HepG2 (cell line): ENCODE data around the gene RASL12. TPM values are rescaled to one million over a fixed set of nuclear protein-coding genes. Genes with fewer than 3 reads are reported as not detected.

ENCODE experiments used
- ATAC-seq: fragments of 200-7000 bp; cut with Tn5 transposase; 3 replicates; pipeline ENCODE4 v1.9.1; 2020; ENCODE audit warnings: mild to moderate bottlenecking, moderate library complexity
- BruUV-seq: library from RNA; stranded (reverse); fragments of 400-500 nt; replicated peaks from 2 replicates; lab custom pipeline; 2021; lab: Mats Ljungman, UMichigan
- CTCF ChIA-PET: fragments of 300-600 bp; formaldehyde crosslinking; extraction: SDS; loops from one replicate; lab custom pipeline; 2021; ENCODE audit warnings: low total read pairs, inconsistent platforms, low intra/inter-chr PET ratio; lab: Yijun Ruan, JAX
- POLR2A ChIA-PET: fragments of 350-600 bp; sonication (Branson Sonifier 250); formaldehyde crosslinking; loops from one replicate; lab custom pipeline; 2020; ENCODE audit warnings: antibody characterized with exemption, inconsistent platforms; lab: Yijun Ruan, JAX
- DNase-seq: peaks from one replicate; pipeline ENCODE4 v3.0.0-alpha.2; 2015; ENCODE audit warnings: low spot score
- FAIRE-seq: peaks from 3 replicates; lab custom pipeline; 2011; peaks lifted over from hg19 to GRCh38; lab: Jason Lieb, UNC
- H2AFZ ChIP-seq: one replicate; pipeline ENCODE4 v1.6.1; 2011; ENCODE audit warnings: low read length, inconsistent platforms
- H3K27ac ChIP-seq: fragments of 300-600 bp; 3 replicates; pipeline ENCODE4 v1.8.0; 2011; ENCODE audit warnings: mixed run types, mild to moderate bottlenecking, mixed read lengths, low read length, inconsistent platforms; ENCODE audit not compliant: insufficient read depth; ENCODE audit errors: extremely low read length
- H3K27me3 ChIP-seq, 2 experiments: fragments of 200-600 bp in 1 of 2; 2 replicates in 1 of 2; 3 replicates in 1 of 2; pipeline versions ENCODE4 v1.6.0 to v1.8.0; 2011; ENCODE audit warnings: low read length in 2 of 2, mild to moderate bottlenecking in 2 of 2, moderate library complexity in 2 of 2, inconsistent platforms in 1 of 2; ENCODE audit not compliant: insufficient read depth in 2 of 2, control insufficient read depth in 1 of 2
- H3K36me3 ChIP-seq, 2 experiments: fragments of 200-600 bp in 1 of 2; replicated peaks in 1 of 2; 2 replicates in 1 of 2; 3 replicates in 1 of 2; pipeline versions ENCODE4 v1.5.1 to v1.8.0; 2011; ENCODE audit warnings: low read length in 2 of 2, inconsistent platforms in 1 of 2; ENCODE audit not compliant: insufficient read depth in 2 of 2, control insufficient read depth in 1 of 2
- H3K4me1 ChIP-seq: 2 replicates; pipeline ENCODE4 v1.5.1; 2012; ENCODE audit warnings: low read length, inconsistent platforms; ENCODE audit not compliant: insufficient read depth
- H3K4me2 ChIP-seq: 2 replicates; pipeline ENCODE4 v1.6.0; 2011; ENCODE audit warnings: low read depth, low read length, inconsistent platforms
- H3K4me3 ChIP-seq, 3 experiments: fragments of 200-600 bp in 1 of 3; sonication (generic), shearing (Covaris generic) in 1 of 3; replicated peaks in 1 of 3; 2 replicates each; pipeline ENCODE4 v1.5.1; 2011 to 2016; ENCODE audit warnings: low read length in 3 of 3, inconsistent platforms in 2 of 3, low read depth in 2 of 3, mild to moderate bottlenecking in 2 of 3, control low read depth in 1 of 3, mixed read lengths in 1 of 3; ENCODE audit not compliant: insufficient read depth in 1 of 3
- H3K79me2 ChIP-seq: one replicate; pipeline ENCODE4 v1.6.1; 2011; ENCODE audit warnings: low read length, inconsistent platforms; ENCODE audit not compliant: insufficient read depth
- H3K9ac ChIP-seq: 2 replicates; pipeline ENCODE4 v1.6.0; 2011; ENCODE audit warnings: mild to moderate bottlenecking, low read depth, low read length, inconsistent platforms; ENCODE audit not compliant: insufficient read depth
- H3K9me3 ChIP-seq: 2 replicates; pipeline ENCODE4 v1.5.1; 2012; ENCODE audit warnings: mild to moderate bottlenecking, low read length
- H4K20me1 ChIP-seq: 2 replicates; pipeline ENCODE4 v1.6.0; 2011; ENCODE audit warnings: inconsistent platforms, mild to moderate bottlenecking, low read length, moderate library complexity; ENCODE audit not compliant: insufficient read depth
- HOXA9 ChIP-seq: sonication (generic); formaldehyde crosslinking; IDR thresholded peaks from 2 replicates; pipeline ENCODE4 v1.8.1; 2022; ENCODE audit warnings: missing genetic modification reagents, mild to moderate bottlenecking, moderate library complexity, borderline replicate concordance
- IRF9 ChIP-seq: sonication (generic); formaldehyde crosslinking; IDR thresholded peaks from 2 replicates; pipeline ENCODE4 v1.8.0; 2022; ENCODE audit warnings: missing genetic modification reagents, mild to moderate bottlenecking, borderline replicate concordance
- PRDM10 ChIP-seq: sonication (generic); formaldehyde crosslinking; IDR thresholded peaks from 2 replicates; pipeline ENCODE4 v1.4.0; 2020; ENCODE audit warnings: low read depth, missing genetic modification reagents
- ZFX ChIP-seq: sonication (generic); formaldehyde crosslinking; IDR thresholded peaks from 2 replicates; pipeline ENCODE4 v1.4.0; 2020; ENCODE audit warnings: mild to moderate bottlenecking, low read depth, missing genetic modification reagents, moderate library complexity
- ZHX1 ChIP-seq: sonication (generic); formaldehyde crosslinking; IDR thresholded peaks from 2 replicates; pipeline ENCODE4 v1.8.1; 2022; ENCODE audit warnings: low read depth, mild to moderate bottlenecking, missing genetic modification reagents
- ZNF800 ChIP-seq: sonication (generic); formaldehyde crosslinking; IDR thresholded peaks from 2 replicates; pipeline ENCODE4 v1.4.0; 2020; ENCODE audit warnings: missing genetic modification reagents
- WGBS: methylation state at CpG from one replicate; pipeline ENCODE4 v1.1.6; 2017; ENCODE audit warnings: low lambda C conversion rate; 5-methylcytosine and 5-hydroxymethylcytosine counted together
- in situ Hi-C: cut with HindIII; loops from 2 replicates; pipeline ENCODE4 v1.10.0; 2017; ENCODE audit warnings: low pct_unique_long_range_greater_than_20kb; ENCODE audit not compliant: extremely low pct_ligation_motif_present
- intact Hi-C: fragments of 100-400 bp; cut with micrococcal nuclease; formaldehyde crosslinking; loops from one replicate; pipeline ENCODE4 v1.10.0; 2022; ENCODE audit not compliant: unreplicated experiment
- polyA plus RNA-seq, 8 experiments: library from polyadenylated mRNA; depleted of rRNA in 3 of 8; stranded (reverse) in 7 of 8; unstranded in 1 of 8; fragments of >200 nt; fragmentation: Illumina TruSeq in 4 of 8; extraction: Trizol in 4 of 8; gene quantifications; 2 replicates each; pipeline versions ENCODE4 v1.2.1 to v1.2.3, GENCODE V29; 2011 to 2016; ENCODE audit warnings: low read depth in 4 of 8, missing spikeins in 1 of 8, mixed read lengths in 1 of 8; ENCODE audit not compliant: insufficient read depth in 1 of 8
- total RNA-seq, 5 experiments: library from RNA; depleted of rRNA; stranded (reverse); fragments of >200 nt; fragmentation: Illumina TruSeq; extraction: Trizol; gene quantifications; 2 replicates each; pipeline ENCODE4 v1.2.3, GENCODE V29; 2016; ENCODE audit warnings: low read depth in 1 of 5
- TF ChIP-seq, protein P1 (sequence below): sonication (generic); formaldehyde crosslinking; IDR thresholded peaks from 2 replicates; pipeline ENCODE4 v1.8.1; 2023; ENCODE audit warnings: missing genetic modification reagents, mild to moderate bottlenecking, borderline replicate concordance

RASL12 gene
- total and polyA plus RNA-seq, 2 of the 13 experiments (the other 11 are each of a cell fraction or from before 2014, with no cell fraction given) = 0.16 to 0.55 TPM

DNA sequence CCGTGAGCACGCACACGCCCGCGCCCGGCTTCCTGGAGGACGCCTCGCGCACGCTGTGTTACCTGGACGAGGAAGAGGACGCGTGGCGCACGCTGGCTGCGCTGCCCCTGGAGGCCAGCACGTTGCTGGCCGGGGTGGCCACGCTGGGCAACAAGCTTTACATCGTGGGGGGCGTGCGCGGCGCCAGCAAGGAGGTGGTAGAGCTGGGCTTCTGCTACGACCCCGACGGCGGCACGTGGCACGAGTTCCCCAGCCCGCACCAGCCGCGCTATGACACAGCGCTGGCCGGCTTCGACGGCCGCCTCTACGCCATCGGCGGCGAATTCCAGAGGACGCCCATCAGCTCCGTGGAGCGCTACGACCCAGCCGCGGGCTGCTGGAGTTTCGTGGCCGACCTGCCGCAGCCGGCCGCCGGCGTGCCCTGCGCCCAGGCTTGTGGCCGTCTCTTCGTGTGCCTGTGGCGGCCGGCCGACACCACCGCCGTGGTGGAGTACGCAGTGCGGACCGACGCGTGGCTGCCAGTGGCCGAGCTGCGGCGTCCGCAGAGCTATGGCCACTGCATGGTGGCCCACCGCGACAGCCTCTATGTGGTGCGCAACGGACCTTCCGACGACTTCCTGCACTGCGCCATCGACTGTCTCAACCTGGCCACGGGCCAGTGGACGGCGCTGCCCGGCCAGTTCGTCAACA lies 9.6 kb upstream of the RASL12 start (continued):
- no peak for TF ChIP-seq ZNF800 (CRISPR knock-in tag)
- TF ChIP-seq HOXA9 = no peak
- TF ChIP-seq, protein P1, sequence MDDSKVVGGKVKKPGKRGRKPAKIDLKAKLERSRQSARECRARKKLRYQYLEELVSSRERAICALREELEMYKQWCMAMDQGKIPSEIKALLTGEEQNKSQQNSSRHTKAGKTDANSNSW (CRISPR knock-in tag) = no peak
- TF ChIP-seq IRF9 (CRISPR knock-in tag) = no peak
- TF ChIP-seq ZFX (CRISPR knock-in tag) = no peak

DNA sequence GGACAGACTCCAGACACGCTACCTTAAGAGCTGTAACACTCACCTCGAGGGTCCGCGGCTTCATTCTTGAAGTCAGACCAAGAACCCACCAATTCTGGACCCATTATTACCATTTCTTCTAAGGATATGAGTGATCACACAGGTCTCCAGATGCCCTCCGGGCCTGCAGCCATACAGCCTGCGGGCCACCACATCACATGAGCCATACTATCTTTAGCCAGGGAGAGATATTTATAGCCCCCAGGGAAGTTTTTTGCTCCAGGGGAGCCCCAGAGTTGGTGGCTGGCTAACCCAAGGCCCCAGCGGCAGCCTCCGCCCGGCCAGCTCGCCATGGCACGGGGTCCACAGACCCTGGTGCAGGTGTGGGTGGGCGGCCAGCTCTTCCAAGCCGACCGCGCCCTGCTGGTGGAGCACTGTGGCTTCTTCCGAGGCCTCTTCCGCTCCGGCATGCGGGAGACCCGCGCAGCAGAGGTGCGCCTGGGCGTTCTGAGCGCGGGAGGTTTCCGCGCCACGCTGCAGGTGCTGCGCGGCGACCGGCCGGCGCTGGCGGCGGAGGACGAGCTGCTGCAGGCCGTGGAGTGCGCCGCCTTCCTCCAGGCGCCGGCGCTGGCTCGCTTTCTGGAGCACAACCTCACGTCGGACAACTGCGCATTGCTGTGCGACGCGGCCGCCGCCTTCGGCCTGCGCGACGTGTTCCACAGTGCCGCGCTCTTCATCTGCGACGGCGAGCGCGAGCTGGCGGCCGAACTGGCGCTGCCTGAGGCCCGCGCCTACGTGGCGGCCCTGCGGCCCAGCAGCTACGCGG lies 8.9 kb upstream of the RASL12 start, which contains the start of gene KBTBD13:
Gene KBTBD13 (plus strand): TSS at position 261 of the 805 bp plus-strand sequence. CDS start 70 bp downstream, at position 331.
- Histone ChIP-seq H3K9ac (no peak within 1 kb of the TSS), H4K20me1 (no peaks in the 10 kb centered on the region), H3K9me3 (no peaks in the 10 kb centered on the region), H3K4me2 (no peak within 1 kb of the TSS), H2AFZ (no peak within 1 kb of the TSS), H3K36me3 (no peaks in the 10 kb centered on the region), H3K4me3 (no peak within 1 kb of the TSS), H3K4me1 (peaks cover 28% of the 10 kb centered on the region), H3K79me2 (no peaks in the 10 kb centered on the region), H3K27ac (no peak within 1 kb of the TSS), H3K27me3 (peaks cover 0 to 4% of the 10 kb centered on the region in 2 experiments; a peak in 1 of 5 replicates)
- ChIA-PET CTCF (no interaction called here), POLR2A (interaction anchor here (1.3 kb wide), 1 partner anchor 12 kb away, joined by 3 read pairs; no protein-coding TSS in a partner anchor)
- WGBS = 94% methylated on average over 56 of the region's 73 CpGs
- no peak for FAIRE-seq
- DNase-seq = no peak
- ATAC-seq = no peak
- BruUV-seq = no TSS peak
- TF ChIP-seq ZHX1 (peak; percentile 30; the same call in 1 of the 2 replicates), PRDM10 (CRISPR knock-in tag) (no peak)
- intact Hi-C loops = no loop called here
- in situ Hi-C loops = no loop called here
